Parathyroid adenoma (tissue), 2 donors: ENCODE measurements around the gene SLC39A6.

Source experiments
- H2AFZ ChIP-seq: fragments of 300-600 bp; sonication (generic); one replicate; pipeline ENCODE4 v1.7.0; 2017; ENCODE audit warnings: antibody characterized with exemption, mild to moderate bottlenecking
- H3K27ac ChIP-seq: fragments of 300-600 bp; sonication (generic); one replicate; pipeline ENCODE4 v1.7.0; 2017
- H3K27me3 ChIP-seq: fragments of 300-600 bp; sonication (generic); one replicate; pipeline ENCODE4 v1.7.0; 2017; ENCODE audit warnings: low read length; ENCODE audit not compliant: control insufficient read depth, insufficient read depth
- H3K36me3 ChIP-seq: fragments of 300-600 bp; sonication (generic); one replicate; pipeline ENCODE4 v1.7.0; 2017; ENCODE audit warnings: low read length; ENCODE audit not compliant: control insufficient read depth, insufficient read depth
- H3K4me1 ChIP-seq: fragments of 300-600 bp; sonication (generic); one replicate; pipeline ENCODE4 v1.7.0; 2017; ENCODE audit warnings: control low read depth
- H3K4me2 ChIP-seq: fragments of 300-600 bp; sonication (generic); one replicate; pipeline ENCODE4 v1.7.0; 2017; ENCODE audit warnings: low read length
- H3K4me3 ChIP-seq: fragments of 300-600 bp; sonication (generic); one replicate; pipeline ENCODE4 v1.7.0; 2017; ENCODE audit warnings: low read depth, low read length
- H3K79me2 ChIP-seq: fragments of 300-600 bp; sonication (generic); one replicate; pipeline ENCODE4 v1.7.0; 2017; ENCODE audit warnings: control low read depth
- H3K9ac ChIP-seq: fragments of 300-600 bp; sonication (generic); one replicate; pipeline ENCODE4 v1.7.0; 2017; ENCODE audit warnings: mild to moderate bottlenecking
- H3K9me3 ChIP-seq: fragments of 300-600 bp; sonication (generic); one replicate; pipeline ENCODE4 v1.7.0; 2017; ENCODE audit warnings: low read length; ENCODE audit not compliant: control insufficient read depth
- CTCF ChIP-seq: fragments of 300-600 bp; sonication (generic); IDR thresholded peaks from one replicate; pipeline ENCODE4 v1.7.0; 2017; ENCODE audit warnings: antibody characterized with exemption, mild to moderate bottlenecking
- donor health status: primary hyperparathyroidism.

Gene SLC39A6

GRCh38 chr18:36114738-36115137 lies 14.4 kb downstream of the SLC39A6 start:
- H3K36me3 ChIP-seq = no peaks in the 10 kb centered on the region

GRCh38 chr18:36114251-36114650 lies 14.9 kb downstream of the SLC39A6 start:
- no peaks in the 10 kb centered on the region for H3K79me2 ChIP-seq
- H3K4me3 ChIP-seq = no peak overlapping the region
- no peaks in the 10 kb centered on the region for H3K36me3 ChIP-seq
- TF ChIP-seq CTCF = no peak
- H3K9ac ChIP-seq = no peak overlapping the region
- H3K4me1 ChIP-seq = no peaks in the 10 kb centered on the region
- no peak overlapping the region for H3K4me2 ChIP-seq
- no peaks in the 10 kb centered on the region for H3K9me3 ChIP-seq
- H3K27me3 ChIP-seq = no peaks in the 10 kb centered on the region
- no peak overlapping the region for H2AFZ ChIP-seq
- no peak overlapping the region for H3K27ac ChIP-seq

More at GRCh38 chr18:36114738-36115137, 14.4 kb downstream of the SLC39A6 start:
- H3K27me3 ChIP-seq = no peaks in the 10 kb centered on the region
- H3K79me2 ChIP-seq = no peaks in the 10 kb centered on the region
- H3K4me3 ChIP-seq = no peak overlapping the region
- H3K27ac ChIP-seq = no peak overlapping the region
- H3K4me1 ChIP-seq = no peaks in the 10 kb centered on the region
- no peak overlapping the region for H3K9ac ChIP-seq
- no peaks in the 10 kb centered on the region for H3K9me3 ChIP-seq
- no peak for TF ChIP-seq CTCF
- no peak overlapping the region for H3K4me2 ChIP-seq
- H2AFZ ChIP-seq = no peak overlapping the region

- no peaks in the 10 kb centered on the region for H3K9me3 ChIP-seq
- H3K27me3 ChIP-seq = no peaks in the 10 kb centered on the region
- no peak overlapping the region for H2AFZ ChIP-seq
- no peak for TF ChIP-seq CTCF
- no peak overlapping the region for H3K27ac ChIP-seq
- no peaks in the 10 kb centered on the region for H3K36me3 ChIP-seq
- no peak overlapping the region for H3K4me3 ChIP-seq
- H3K9ac ChIP-seq = no peak overlapping the region
- H3K4me1 ChIP-seq = no peaks in the 10 kb centered on the region
- no peak overlapping the region for H3K4me2 ChIP-seq
- no peaks in the 10 kb centered on the region for H3K79me2 ChIP-seq
Observed at GRCh38 chr18:36112302-36112701, 16.8 kb downstream of the SLC39A6 start.

GRCh38 chr18:36109737-36110136 lies 19.4 kb downstream of the SLC39A6 start:
- Histone ChIP-seq H3K9me3 (no peaks in the 10 kb centered on the region), H3K36me3 (no peaks in the 10 kb centered on the region), H3K27me3 (no peaks in the 10 kb centered on the region), H3K4me1 (no peaks in the 10 kb centered on the region), H3K9ac (no peak overlapping the region), H3K4me3 (no peak overlapping the region), H3K4me2 (no peak overlapping the region), H2AFZ (no peak overlapping the region), H3K79me2 (no peaks in the 10 kb centered on the region), H3K27ac (no peak overlapping the region)
- TF ChIP-seq CTCF = no peak

GRCh38 chr18:36108601-36109000 lies 20.5 kb downstream of the SLC39A6 start:
- no peak overlapping the region for H3K9ac ChIP-seq
- no peaks in the 10 kb centered on the region for H3K27me3 ChIP-seq
- H3K36me3 ChIP-seq = no peaks in the 10 kb centered on the region
- H2AFZ ChIP-seq = no peak overlapping the region
- TF ChIP-seq CTCF = no peak
- H3K4me1 ChIP-seq = no peaks in the 10 kb centered on the region
- H3K4me3 ChIP-seq = no peak overlapping the region
- no peak overlapping the region for H3K4me2 ChIP-seq
- no peaks in the 10 kb centered on the region for H3K79me2 ChIP-seq
- H3K9me3 ChIP-seq = no peaks in the 10 kb centered on the region
- no peak overlapping the region for H3K27ac ChIP-seq
